C4-2B (cell line): Measurements from ENCODE around the gene FREM2.

Experiments
- CTCF ChIP-seq: fragments of 450-650 bp; conservative IDR thresholded peaks from 2 replicates; pipeline ENCODE4 v1.5.1; 2017; ENCODE audit warnings: mild to moderate bottlenecking
- ZFX ChIP-seq: fragments of 450-650 bp; IDR thresholded peaks from 2 replicates; pipeline ENCODE4 v1.6.1; 2017

GRCh38 chr13:38690231-38690630, 3.4 kb downstream of the FREM2 start:
- TF ChIP-seq CTCF (no peak), ZFX (no peak)
